Peyer's patch (tissue), 4 donors: ENCODE data around the gene ALG3.

Experiments used
- POLR2A ChIP-seq, 2 donors: fragments of 450-650 bp; IDR thresholded peaks; one replicate each; pipeline ENCODE4 v1.5.1; 2017; ENCODE audit warnings: antibody characterized with exemption in 2 of 2, mild to moderate bottlenecking in 2 of 2, moderate library complexity in 2 of 2
- TF ChIP-seq, protein P1 (sequence below), 6 experiments: fragments of 450-650 bp in 4 of 6; fragments of 200-600 bp in 2 of 6; sonication (generic) in 1 of 6; IDR thresholded peaks; one replicate each; pipeline ENCODE4 v1.5.1; 2017 to 2019; ENCODE audit warnings: antibody characterized with exemption in 6 of 6, mild to moderate bottlenecking in 3 of 6, moderate library complexity in 1 of 6

DNA sequence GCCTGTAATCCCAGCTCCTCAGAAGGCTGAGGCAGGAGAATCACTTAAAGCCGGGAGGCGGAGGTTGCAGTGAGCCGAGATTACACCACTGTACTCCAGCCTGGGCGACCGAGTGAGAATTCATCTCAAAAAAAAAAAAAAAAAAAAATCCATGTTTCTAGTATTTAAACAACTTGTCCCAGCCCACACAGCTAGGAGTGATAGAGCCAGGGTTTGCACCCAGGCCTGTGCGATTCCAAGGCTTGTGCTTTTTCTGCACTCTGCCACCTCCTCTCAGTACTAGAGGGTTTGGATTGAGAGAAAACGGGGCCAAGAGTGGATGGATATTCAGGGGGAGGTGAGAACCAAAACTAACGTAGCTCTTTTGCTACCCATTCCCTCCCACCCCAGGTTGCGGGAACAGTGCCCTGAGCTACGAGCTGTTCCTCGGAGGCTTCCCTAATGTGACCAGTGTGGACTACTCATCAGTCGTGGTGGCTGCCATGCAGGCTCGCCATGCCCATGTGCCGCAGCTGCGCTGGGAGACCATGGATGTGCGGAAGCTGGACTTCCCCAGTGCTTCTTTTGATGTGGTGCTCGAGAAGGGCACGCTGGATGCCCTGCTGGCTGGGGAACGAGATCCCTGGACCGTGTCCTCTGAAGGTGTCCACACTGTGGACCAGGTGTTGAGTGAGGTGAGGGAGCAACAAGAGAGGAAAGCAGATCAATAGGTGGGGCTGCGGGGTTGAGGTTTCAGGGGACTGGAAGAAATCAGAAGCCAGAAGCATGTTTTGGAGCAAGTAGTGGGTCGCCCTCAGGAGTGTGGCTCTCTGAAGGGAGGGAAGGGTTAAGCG lies 8.5 kb upstream of the ALG3 start:
- TF ChIP-seq, protein P1, sequence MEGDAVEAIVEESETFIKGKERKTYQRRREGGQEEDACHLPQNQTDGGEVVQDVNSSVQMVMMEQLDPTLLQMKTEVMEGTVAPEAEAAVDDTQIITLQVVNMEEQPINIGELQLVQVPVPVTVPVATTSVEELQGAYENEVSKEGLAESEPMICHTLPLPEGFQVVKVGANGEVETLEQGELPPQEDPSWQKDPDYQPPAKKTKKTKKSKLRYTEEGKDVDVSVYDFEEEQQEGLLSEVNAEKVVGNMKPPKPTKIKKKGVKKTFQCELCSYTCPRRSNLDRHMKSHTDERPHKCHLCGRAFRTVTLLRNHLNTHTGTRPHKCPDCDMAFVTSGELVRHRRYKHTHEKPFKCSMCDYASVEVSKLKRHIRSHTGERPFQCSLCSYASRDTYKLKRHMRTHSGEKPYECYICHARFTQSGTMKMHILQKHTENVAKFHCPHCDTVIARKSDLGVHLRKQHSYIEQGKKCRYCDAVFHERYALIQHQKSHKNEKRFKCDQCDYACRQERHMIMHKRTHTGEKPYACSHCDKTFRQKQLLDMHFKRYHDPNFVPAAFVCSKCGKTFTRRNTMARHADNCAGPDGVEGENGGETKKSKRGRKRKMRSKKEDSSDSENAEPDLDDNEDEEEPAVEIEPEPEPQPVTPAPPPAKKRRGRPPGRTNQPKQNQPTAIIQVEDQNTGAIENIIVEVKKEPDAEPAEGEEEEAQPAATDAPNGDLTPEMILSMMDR (IDR thresholded peaks at IDR 0.05) = no peak
- no peak for TF ChIP-seq POLR2A (IDR thresholded peaks at IDR 0.05)
